DOHH2 (cell line): ENCODE measurements around the gene STN1.

ENCODE experiments used
- EZH2phosphoT487 ChIP-seq: fragments of 200-600 bp; sonication (generic); IDR thresholded peaks from 2 replicates; pipeline ENCODE4 v1.6.1; 2017; ENCODE audit warnings: borderline replicate concordance, mild to moderate bottlenecking, antibody characterized with exemption, low read length, moderate library complexity, mixed read lengths
- TF ChIP-seq, protein P1 (sequence below): fragments of 200-600 bp; sonication (generic); IDR thresholded peaks from one replicate; pipeline ENCODE4 v1.5.1; 2014; ENCODE audit warnings: antibody characterized with exemption, mild to moderate bottlenecking, low read depth, low read length; ENCODE audit not compliant: poor library complexity, severe bottlenecking

DNA sequence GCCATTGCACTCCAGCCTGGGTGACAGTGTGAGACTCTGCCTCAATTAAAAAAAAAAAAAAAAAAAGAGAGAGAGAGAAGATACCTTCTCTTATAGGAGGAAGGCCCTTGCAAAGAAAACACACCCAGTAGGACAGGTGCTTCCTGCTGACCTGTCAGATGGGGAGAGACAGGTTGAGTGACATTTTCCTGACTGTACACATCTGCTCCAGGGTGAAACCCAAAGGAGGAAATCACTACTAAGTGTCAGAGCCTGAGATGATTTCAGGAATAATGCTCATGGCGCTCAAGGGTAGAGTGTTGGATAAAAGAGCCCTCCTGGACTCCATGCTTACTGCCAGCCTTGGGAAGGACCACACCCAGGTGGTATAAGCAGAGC lies 1.7 kb upstream of the STN1 start:
- TF ChIP-seq EZH2phosphoT487 = no peak
- TF ChIP-seq, protein P1, sequence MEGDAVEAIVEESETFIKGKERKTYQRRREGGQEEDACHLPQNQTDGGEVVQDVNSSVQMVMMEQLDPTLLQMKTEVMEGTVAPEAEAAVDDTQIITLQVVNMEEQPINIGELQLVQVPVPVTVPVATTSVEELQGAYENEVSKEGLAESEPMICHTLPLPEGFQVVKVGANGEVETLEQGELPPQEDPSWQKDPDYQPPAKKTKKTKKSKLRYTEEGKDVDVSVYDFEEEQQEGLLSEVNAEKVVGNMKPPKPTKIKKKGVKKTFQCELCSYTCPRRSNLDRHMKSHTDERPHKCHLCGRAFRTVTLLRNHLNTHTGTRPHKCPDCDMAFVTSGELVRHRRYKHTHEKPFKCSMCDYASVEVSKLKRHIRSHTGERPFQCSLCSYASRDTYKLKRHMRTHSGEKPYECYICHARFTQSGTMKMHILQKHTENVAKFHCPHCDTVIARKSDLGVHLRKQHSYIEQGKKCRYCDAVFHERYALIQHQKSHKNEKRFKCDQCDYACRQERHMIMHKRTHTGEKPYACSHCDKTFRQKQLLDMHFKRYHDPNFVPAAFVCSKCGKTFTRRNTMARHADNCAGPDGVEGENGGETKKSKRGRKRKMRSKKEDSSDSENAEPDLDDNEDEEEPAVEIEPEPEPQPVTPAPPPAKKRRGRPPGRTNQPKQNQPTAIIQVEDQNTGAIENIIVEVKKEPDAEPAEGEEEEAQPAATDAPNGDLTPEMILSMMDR = no peak
